Osteocyte (in vitro differentiated cells): ENCODE measurements around the gene ZBTB16. TPM values are rescaled to one million over a fixed set of nuclear protein-coding genes. Genes with fewer than 3 reads are reported as not detected.

ENCODE experiments used
- DNase-seq: peaks from one replicate; pipeline ENCODE4 v3.0.0; 2021; ENCODE audit warnings: mixed read lengths; ENCODE audit not compliant: unreplicated experiment; ENCODE audit errors: extremely low spot score
- H3K27ac Mint-ChIP-seq: one replicate; pipeline ENCODE4 v1.8.0; 2021; ENCODE audit warnings: mild to moderate bottlenecking, mixed read lengths; ENCODE audit not compliant: unreplicated experiment
- H3K27me3 Mint-ChIP-seq: one replicate; pipeline ENCODE4 v1.8.0; 2021; ENCODE audit warnings: mixed read lengths; ENCODE audit not compliant: unreplicated experiment
- H3K36me3 Mint-ChIP-seq: one replicate; pipeline ENCODE4 v1.8.0; 2021; ENCODE audit warnings: mixed read lengths; ENCODE audit not compliant: unreplicated experiment
- H3K4me1 Mint-ChIP-seq: one replicate; pipeline ENCODE4 v1.8.0; 2021; ENCODE audit warnings: mixed read lengths; ENCODE audit not compliant: unreplicated experiment
- H3K4me3 Mint-ChIP-seq: one replicate; pipeline ENCODE4 v1.8.0; 2021; ENCODE audit warnings: mild to moderate bottlenecking, moderate library complexity, mixed read lengths; ENCODE audit not compliant: unreplicated experiment
- H3K9me3 Mint-ChIP-seq: one replicate; pipeline ENCODE4 v1.8.0; 2021; ENCODE audit warnings: mixed read lengths; ENCODE audit not compliant: unreplicated experiment
- CTCF ChIP-seq: fragments of 200-600 bp; sonication (generic); IDR thresholded peaks from 2 replicates; pipeline ENCODE4 v1.5.0; 2021; ENCODE audit warnings: antibody characterized with exemption, mild to moderate bottlenecking, moderate library complexity
- total RNA-seq: library from RNA; stranded (reverse); gene quantifications from 2 replicates; pipeline ENCODE4 v1.2.1, GENCODE V29; 2021

The ZBTB16 gene
- total RNA-seq, 1 donor from 2014 or later: 20.3 TPM

- no peak for DNase-seq
- H3K4me1 Mint-ChIP-seq: peaks cover 39% of the 10 kb centered on the region
- no peak for TF ChIP-seq CTCF
- peaks cover 5% of the 10 kb centered on the region for H3K27me3 Mint-ChIP-seq
- H3K4me3 Mint-ChIP-seq: no peak overlapping the region
- H3K9me3 Mint-ChIP-seq: no peaks in the 10 kb centered on the region
- H3K36me3 Mint-ChIP-seq: peaks cover 26% of the 10 kb centered on the region
- no peak overlapping the region for H3K27ac Mint-ChIP-seq
These were observed 82.5 kb downstream of the ZBTB16 start for GRCh38 chr11:114141863-114142580.

- peaks cover 23% of the 10 kb centered on the region for H3K36me3 Mint-ChIP-seq
- peaks cover 42% of the 10 kb centered on the region for H3K4me1 Mint-ChIP-seq
- no peak for TF ChIP-seq CTCF
- DNase-seq: no peak
- no peak overlapping the region for H3K27ac Mint-ChIP-seq
- no peaks in the 10 kb centered on the region for H3K9me3 Mint-ChIP-seq
- peaks cover 5% of the 10 kb centered on the region for H3K27me3 Mint-ChIP-seq
- H3K4me3 Mint-ChIP-seq: no peak overlapping the region
These were observed 83.2 kb downstream of the ZBTB16 start for GRCh38 chr11:114142707-114143106.

GRCh38 chr11:114145166-114145775 is 85.8 kb downstream of the ZBTB16 start:
- no peak for DNase-seq
- no peaks in the 10 kb centered on the region for H3K9me3 Mint-ChIP-seq
- no peak for TF ChIP-seq CTCF
- H3K27ac Mint-ChIP-seq: peak overlapping the region; percentile 3
- H3K4me1 Mint-ChIP-seq: peaks cover 51% of the 10 kb centered on the region
- peaks cover 5% of the 10 kb centered on the region for H3K27me3 Mint-ChIP-seq
- peaks cover 15% of the 10 kb centered on the region for H3K36me3 Mint-ChIP-seq
- no peak overlapping the region for H3K4me3 Mint-ChIP-seq

DNA sequence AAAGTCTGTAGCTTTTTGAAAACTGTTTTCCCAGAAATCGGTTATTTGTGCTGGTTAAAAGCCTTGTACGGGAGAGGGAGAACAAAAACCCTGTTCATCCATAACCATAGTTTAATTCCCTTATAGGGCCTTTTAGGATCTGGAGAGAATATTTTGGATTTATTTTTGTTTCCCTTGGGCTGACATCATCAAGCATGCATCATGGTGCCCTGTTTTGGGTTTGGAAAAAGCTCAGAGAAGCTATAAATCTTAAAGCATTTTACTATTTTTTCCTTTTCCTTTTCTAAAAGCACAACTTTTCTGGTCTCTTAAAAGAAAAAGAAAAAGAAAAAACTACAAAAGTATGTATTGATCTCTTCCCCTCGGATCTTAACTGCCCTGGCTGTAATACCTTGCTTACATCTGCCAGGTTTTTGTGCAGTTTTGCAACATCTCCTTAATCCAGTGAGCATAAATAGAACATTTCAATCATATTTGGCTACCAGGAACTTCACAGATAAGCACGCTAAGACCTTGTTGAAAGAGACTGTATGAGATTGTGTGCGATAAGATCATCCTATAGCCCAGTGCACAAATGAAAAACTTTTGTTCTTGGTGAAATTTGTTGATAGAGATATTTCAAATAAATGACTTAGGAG is 88.0 kb downstream of the ZBTB16 start:
- H3K27ac Mint-ChIP-seq: no peak overlapping the region
- H3K36me3 Mint-ChIP-seq: peaks cover under 1% of the 10 kb centered on the region
- H3K4me1 Mint-ChIP-seq: peaks cover 60% of the 10 kb centered on the region
- H3K4me3 Mint-ChIP-seq: no peak overlapping the region
- TF ChIP-seq CTCF: no peak
- DNase-seq: no peak
- no peaks in the 10 kb centered on the region for H3K9me3 Mint-ChIP-seq
- no peaks in the 10 kb centered on the region for H3K27me3 Mint-ChIP-seq

DNA sequence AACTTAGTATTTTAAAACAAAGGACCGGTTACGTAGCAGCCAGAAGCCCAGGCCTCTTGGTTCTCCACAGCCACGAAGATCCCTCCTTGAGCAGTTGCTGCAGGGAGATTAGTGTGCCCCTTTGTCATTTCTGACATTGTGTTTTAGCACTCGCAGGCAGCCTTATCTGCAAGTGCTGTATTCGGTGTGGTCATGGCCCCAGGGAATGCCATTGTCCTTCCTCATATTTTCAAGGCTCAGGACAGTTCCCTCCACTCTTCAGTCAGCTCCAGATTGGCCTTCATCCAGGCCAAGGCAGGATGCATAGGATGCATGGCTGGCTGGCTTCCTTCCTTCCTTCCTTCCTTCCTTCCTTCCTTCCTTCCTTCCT is 88.5 kb downstream of the ZBTB16 start:
- no peak overlapping the region for H3K4me3 Mint-ChIP-seq
- peaks cover 57% of the 10 kb centered on the region for H3K4me1 Mint-ChIP-seq
- H3K36me3 Mint-ChIP-seq: no peaks in the 10 kb centered on the region
- H3K27me3 Mint-ChIP-seq: no peaks in the 10 kb centered on the region
- H3K9me3 Mint-ChIP-seq: no peaks in the 10 kb centered on the region
- no peak for TF ChIP-seq CTCF
- no peak overlapping the region for H3K27ac Mint-ChIP-seq
- DNase-seq: no peak
